GOT3 (cell line): Measurements from ENCODE around the gene DEDD.
"Not testable (repeated sequence)": the region's sequence is repeated elsewhere in the genome, so short reads cannot be mapped to it uniquely, and the experiment has no call there.

Experiments used
- DNase-seq: peaks from one replicate; lab custom pipeline; 2025; ENCODE audit warnings: mixed read lengths; lab: John Stamatoyannopoulos, UW

The DEDD gene

GRCh38 chr1:161122967-161123366, 9.5 kb downstream of the DEDD start:
- DNase-seq, result no peak

- DNase-seq, result no peak
These were observed 10.6 kb downstream of the DEDD start for GRCh38 chr1:161121834-161122233.

DNA sequence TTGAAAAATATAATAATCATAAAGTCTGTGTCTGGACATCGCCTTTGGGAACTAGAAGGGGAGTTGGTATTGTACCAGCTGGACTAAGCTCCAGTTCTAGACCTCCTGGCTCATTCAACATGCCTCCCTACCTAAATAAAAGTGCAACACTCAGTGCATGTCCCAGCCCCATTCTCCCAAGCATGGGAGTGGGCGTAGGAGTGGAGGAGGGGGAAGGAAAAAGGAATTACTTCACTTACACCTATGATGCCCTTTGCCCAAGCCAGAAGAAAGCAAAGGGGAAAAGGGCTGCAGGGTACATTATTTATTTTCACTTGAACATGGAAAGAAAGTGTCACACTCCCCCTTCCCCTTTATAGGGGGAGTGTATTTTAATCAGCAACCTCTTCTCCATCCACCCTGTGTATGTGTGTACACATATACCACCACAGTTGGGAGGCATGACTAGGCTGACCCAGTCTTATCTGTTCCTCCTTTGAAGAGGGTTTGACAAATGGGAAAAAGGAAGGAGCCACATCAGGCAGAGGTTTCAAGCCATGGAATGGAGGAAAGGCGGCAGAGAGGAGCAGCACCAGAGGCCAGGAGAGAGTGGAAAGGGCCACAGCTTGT, 11.3 kb downstream of the DEDD start:
- DNase-seq, result no peak

- no peak for DNase-seq
These were observed 13.2 kb downstream of the DEDD start for GRCh38 chr1:161119092-161119903.

DNA sequence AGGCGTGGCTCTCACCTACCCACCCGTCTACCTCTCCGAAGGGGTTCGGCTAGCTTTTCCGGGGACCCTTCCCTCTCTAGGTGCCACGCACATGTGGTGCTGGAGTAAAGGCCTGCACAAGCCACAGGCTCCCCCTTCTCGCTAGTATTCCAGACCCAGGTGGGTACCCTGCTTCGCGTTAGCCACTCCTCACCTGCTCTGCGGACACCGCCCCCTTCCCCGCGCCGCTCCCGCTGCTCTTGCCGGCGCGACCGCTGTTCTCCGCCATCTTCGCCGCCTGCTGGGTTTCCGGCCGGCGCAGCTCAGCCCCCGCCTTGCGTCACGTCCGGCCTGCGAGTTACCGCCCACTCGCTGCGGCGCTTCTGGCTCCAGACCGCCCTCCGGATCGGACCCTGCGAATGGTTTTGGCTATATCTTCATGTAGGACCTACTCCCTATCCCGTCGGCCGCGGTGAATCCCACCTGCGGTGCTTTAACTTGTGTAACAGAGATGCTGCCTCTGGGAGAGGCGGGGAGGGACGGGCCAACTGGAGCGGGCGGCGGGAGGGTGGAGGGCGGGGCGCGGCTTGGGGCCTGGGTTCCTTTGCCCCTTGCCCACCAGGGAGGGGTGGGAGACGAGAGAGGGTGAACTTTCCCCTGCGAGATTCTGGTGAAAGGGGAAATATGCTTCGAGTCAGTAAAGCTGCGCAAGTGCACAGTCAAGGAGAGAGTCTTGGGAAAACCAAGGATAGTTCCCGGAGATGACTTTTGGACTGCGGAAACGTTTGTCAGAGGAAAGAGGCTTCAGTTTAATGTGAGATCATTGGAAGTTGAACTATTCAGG, 14.5 kb downstream of the DEDD start, which contains the start of the genes NIT1 and PFDN2:
Gene NIT1 (plus strand): TSS at position 347 of the 823 bp plus-strand sequence. CDS start 72 bp downstream, at position 419.
Gene PFDN2 (minus strand): TSS at position 279 of the 823 bp plus-strand sequence. CDS start 11 bp downstream, at position 268.
- peak; percentile 56 for DNase-seq

DNA sequence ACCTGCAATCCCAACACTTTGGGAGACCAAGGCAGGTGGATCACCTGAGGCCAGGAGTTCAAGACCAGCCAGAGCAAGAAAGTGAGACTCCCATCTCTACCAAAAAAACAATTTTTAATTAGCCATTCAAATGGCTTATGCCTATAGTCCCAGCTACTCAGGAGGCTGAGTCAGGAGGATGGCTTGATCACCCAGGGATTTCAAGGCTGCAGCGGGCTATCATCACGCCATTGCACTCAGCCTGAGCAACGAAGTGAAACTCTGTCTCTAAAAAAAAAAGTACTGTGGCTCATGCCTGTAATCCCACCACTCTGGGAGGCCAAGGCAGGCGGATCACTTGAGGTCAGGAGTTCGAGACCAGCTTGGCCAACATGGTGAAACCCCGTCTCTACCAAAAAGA, 16.5 kb downstream of the DEDD start:
- not testable (repeated sequence) for DNase-seq

DNA sequence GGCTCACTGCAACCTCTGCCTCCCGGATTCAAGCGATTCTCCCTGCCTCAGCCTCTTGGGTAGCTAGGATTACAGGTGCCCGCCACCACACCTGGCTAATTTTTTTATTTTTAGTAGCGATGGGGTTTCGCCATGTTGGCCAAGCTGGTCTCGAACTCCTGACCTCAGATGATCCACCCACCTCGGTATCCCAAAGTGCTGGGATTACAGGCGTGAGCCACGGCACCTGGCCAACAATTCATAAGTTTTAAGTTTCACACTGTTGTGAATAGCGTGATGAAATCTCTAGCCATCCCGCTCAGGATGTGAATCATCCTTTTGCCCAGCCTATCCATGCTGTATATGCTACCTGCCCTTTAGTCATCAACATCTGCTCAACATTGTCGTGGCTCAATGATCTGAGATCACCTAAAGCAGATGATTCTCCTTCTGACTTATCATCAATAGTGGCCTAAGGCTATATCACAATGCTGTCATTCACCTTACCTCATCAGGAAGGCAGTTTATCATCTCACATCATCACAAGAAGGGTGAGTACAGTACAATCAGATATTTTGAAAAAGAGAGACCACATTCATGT, 17.2 kb downstream of the DEDD start:
- DNase-seq, result no peak

DNA sequence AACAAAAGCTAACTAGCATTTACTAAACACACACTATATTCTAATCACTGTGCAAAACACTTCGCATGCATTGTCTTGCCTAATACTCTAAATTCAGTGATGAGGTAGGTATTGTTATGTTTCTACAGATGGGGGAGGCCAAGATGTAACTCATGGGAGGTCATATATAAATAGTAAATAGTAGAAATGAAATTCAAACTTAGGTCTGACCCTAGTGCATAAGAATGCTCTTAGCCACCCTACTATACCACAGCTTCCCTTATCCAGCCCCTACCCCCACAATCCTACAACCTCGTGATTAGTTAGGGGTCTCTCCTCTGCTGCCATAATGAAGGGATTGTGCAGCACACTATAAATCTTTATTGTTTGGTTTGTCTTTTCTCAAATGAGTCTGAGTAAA, 17.9 kb downstream of the DEDD start:
- DNase-seq, result no peak

GRCh38 chr1:161113915-161114314, 18.6 kb downstream of the DEDD start:
- DNase-seq, result no peak

DNA sequence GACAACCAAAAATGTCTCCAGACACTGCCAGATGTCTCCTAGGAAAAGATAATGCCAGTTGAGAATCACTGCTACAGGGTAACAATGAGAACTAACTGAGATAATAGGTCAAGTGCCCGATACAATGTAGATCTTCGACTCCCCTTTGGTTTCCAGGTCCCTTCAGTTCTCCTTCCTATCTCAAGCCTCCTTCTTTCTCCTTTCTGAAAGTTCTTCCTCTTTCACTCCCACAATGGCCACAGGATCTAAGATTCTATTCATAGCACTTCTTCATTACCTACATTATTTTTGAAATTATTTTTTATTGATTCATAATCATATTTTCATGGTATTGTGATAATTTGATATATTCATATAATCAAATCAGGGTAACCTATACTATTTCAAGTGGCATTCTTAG, 20.9 kb downstream of the DEDD start:
- no peak for DNase-seq

DNA sequence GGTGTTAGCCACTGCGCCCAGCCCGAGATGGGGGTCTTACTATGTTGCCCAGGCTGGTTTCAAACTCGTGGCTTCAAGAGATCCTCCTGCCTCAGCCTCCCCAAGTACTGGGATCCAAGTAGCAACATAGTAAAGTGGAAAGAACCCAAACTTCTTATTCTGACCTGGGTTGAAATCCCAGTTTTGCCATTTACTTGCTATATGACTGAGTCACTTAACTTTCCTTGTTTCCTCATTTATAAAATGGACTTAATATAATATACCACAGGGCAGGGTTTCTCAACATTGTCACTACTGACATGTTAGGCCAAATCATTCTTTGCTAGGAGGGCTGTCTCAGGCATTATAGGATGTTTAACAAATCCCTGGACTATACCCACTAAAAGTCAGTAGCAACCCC, 21.4 kb downstream of the DEDD start:
- no peak for DNase-seq

DNA sequence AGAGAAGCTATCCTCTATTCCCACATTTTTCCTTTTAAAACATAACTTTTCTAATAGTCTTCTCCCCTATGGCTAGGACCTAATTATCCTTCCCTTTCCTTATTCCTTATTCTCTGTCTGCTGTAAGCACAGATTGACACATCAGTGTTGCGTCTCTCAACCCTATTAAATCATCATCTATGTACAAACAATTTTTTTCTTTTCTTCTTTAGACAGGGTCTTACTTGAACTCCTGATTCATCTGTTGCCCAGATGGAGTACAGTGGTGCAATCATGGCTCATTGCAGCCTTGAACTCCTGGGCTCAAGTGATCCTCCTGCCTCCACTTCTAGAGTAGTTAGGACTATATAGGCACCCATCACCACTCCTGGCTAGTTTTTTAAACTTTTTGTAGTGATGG, 26.0 kb downstream of the DEDD start:
- DNase-seq, result no peak

GRCh38 chr1:161100556-161100955, 31.9 kb downstream of the DEDD start:
- DNase-seq, result no peak

- no peak for DNase-seq
These were observed 33.2 kb downstream of the DEDD start for GRCh38 chr1:161099090-161099802.

DNA sequence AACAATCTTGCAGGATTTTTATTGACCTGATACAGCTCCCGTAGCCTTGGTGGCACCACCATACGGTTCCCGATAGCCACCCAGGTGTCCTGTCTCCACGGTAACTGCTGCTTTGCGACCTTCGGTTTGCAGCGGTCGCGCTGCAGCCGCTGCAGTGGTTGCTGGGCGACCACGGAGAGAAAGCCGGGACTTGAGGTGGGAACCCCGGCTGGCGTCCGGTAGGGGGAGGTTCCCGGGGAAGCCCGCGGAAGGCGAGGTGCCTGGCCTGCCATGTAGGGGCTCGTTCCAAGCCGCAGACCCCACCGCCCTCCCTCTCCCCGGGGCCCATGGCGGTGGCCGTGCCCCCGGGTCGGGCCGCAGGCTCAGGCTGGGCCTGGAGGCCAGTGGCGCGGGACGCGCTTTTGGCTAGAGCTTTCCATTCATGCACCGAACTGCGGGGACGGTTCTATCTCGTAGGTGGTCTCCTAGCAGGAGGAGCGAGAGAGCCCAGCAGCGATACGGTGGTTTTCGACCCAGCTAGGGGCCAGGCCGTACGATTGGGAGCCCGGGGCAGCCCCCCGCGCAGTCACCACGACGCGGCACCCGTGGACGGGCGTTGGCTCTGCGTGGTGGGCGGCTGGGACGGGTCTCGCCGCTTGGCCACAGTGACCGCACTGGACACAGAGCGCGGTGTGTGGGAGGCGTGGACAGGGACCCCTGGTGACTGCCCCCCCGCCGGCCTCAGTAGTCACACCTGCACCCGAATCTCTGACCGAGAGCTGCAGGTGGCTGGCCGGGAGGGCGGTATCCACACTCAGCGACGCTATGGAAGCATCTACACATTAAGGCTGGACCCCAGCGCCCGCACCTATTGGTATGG, 34.0 kb downstream of the DEDD start, which contains the start of gene KLHDC9:
Gene KLHDC9 (plus strand): TSS at position 152 of the 859 bp plus-strand sequence. CDS start 175 bp downstream, at position 327.
- DNase-seq, result peak; percentile 27

DNA sequence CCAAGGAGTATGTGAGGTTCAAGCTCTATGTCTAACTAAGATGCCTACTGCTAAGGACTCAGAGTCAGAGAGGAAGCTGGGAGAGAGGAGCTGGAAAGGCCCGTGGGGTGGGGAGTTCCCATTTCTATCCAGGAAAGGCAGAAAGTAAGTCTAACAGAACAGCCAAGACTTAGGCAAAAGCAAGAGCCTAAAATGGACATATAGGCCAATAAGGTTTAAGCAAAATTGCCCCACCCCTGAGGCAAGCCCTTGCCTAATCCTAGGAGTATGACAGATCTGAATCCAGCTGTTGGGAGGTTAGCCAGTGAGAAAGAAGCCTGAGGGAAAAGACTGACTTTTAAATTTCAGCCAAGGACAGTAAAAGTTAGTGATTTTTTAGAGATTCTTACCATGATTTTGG, 35.9 kb downstream of the DEDD start:
- DNase-seq, result no peak

DNA sequence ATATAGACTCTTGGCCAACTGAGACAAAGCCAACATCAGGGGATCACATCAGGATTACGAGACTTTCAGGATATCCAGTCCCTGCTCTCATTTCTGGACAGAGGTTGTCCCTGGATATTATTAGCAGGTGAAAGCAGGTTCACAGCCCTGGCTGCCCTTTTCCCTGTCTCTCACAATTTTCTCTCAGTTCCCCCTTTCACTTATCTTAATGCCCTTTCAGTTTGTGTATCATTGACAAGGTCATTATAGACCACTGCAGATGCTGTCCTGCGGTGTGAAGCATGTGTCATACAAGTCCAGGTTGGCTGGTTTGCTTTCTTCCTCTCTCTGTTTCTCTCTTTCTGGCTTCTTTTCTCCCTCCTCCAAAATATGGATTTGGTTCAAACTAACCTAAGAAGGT, 36.5 kb downstream of the DEDD start:
- no peak for DNase-seq

GRCh38 chr1:161095230-161095629, 37.2 kb downstream of the DEDD start:
- DNase-seq, result no peak

- DNase-seq, result no peak
These were observed 38.0 kb downstream of the DEDD start for GRCh38 chr1:161094481-161094880.

DNA sequence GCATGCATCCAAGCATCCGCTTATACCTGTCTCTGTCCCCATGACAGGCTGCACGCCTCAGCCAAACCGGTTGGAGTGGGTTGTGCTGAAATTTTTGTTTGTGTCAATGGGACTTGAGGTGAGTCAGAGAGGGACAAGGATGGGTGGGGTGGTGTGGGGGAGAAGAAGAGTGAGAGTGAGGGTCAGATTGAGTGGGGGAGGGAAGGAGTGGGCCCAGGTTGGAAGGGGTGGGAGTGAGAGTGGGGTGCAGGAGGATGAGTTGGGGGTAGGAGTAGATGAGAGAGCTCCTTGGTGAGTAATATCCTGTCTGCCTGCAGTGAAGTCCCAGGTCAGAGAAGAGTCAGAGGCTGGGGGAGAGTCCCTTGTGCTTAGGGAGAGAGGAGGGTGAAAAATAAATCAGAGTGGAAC, 39.8 kb downstream of the DEDD start:
- no peak for DNase-seq
